Lung (tissue), 12 donors: ENCODE measurements around the gene CD109. TPM values are rescaled to one million over a fixed set of nuclear protein-coding genes. Genes with fewer than 3 reads are reported as not detected.

Source experiments
- ATAC-seq: fragments of 200-7000 bp; cut with Tn5 transposase; one replicate; pipeline ENCODE4 v1.9.1; 2020; ENCODE audit warnings: moderate number of reproducible peaks; ENCODE audit not compliant: insufficient read depth, low FRiP score
- DNase-seq, 3 donors: peaks; one replicate each; pipeline ENCODE4 v3.0.0-alpha.2; 2013 to 2017
- H3K27ac ChIP-seq, 2 donors: one replicate each; pipeline ENCODE4 v1.5.1; 2013; ENCODE audit warnings: mild to moderate bottlenecking in 2 of 2, moderate library complexity in 2 of 2, control low read depth in 1 of 2, inconsistent platforms in 1 of 2, low read depth in 1 of 2, low read length in 1 of 2
- H3K27me3 ChIP-seq, 3 donors: one replicate each; pipeline ENCODE4 v1.5.1; 2013; ENCODE audit warnings: low read length in 2 of 3; ENCODE audit not compliant: control insufficient read depth in 3 of 3, insufficient read depth in 3 of 3
- H3K36me3 ChIP-seq, 4 donors: one replicate each; pipeline ENCODE4 v1.5.1; 2013; ENCODE audit warnings: low read length in 4 of 4, mild to moderate bottlenecking in 1 of 4, moderate library complexity in 1 of 4; ENCODE audit not compliant: control insufficient read depth in 4 of 4, insufficient read depth in 4 of 4
- H3K4me1 ChIP-seq, 5 donors: one replicate each; pipeline ENCODE4 v1.5.1; 2013; ENCODE audit warnings: low read length in 5 of 5, mild to moderate bottlenecking in 2 of 5, moderate library complexity in 1 of 5; ENCODE audit not compliant: control insufficient read depth in 5 of 5, insufficient read depth in 5 of 5
- H3K4me3 ChIP-seq: one replicate; pipeline ENCODE4 v1.5.1; 2013; ENCODE audit warnings: mild to moderate bottlenecking, control low read depth, moderate library complexity
- H3K9ac ChIP-seq, 2 donors: one replicate each; pipeline ENCODE4 v1.5.1; 2013; ENCODE audit warnings: low read length in 2 of 2, control low read depth in 1 of 2; ENCODE audit not compliant: insufficient read depth in 1 of 2
- H3K9me3 ChIP-seq, 4 donors: one replicate each; pipeline ENCODE4 v1.5.1; 2013; ENCODE audit warnings: low read length in 3 of 4, mild to moderate bottlenecking in 1 of 4, moderate library complexity in 1 of 4; ENCODE audit not compliant: control insufficient read depth in 4 of 4, insufficient read depth in 3 of 4
- WGBS, 2 donors: extraction: QIAGEN DNeasy Blood & Tissue Kit; methylation state at CpG; one replicate each; pipeline ENCODE4 v1.1.7; 2013; 5-methylcytosine and 5-hydroxymethylcytosine counted together
- polyA plus RNA-seq, 2 donors: library from polyadenylated mRNA; stranded (reverse); fragments of 200-250 nt; gene quantifications; one replicate each; pipeline ENCODE4 v1.2.1, GENCODE V29; 2013
- total RNA-seq, 2 donors: library from RNA; depleted of rRNA in 1 of 2; stranded (reverse); fragments of >200 nt in 1 of 2; gene quantifications; one replicate each; pipeline ENCODE4 v1.2.1, GENCODE V29; 2014 to 2021
- TF ChIP-seq, protein P1 (sequence below): IDR thresholded peaks from 2 replicates; pipeline ENCODE4 v1.5.1; 2012; ENCODE audit warnings: mild to moderate bottlenecking; ENCODE audit errors: control extremely low read depth, extremely low read depth
- donor health status: control.
- donor health status: control.
- donor health status: Bipolar disorder and iron deficiency.
- donor health status: healthy.
- donor health status: DM: yes; HTN: yes; CAD: no.

The CD109 gene
- total and polyA plus RNA-seq, 4 donors, result 2.1 to 48.5 (median 11.7) TPM

DNA sequence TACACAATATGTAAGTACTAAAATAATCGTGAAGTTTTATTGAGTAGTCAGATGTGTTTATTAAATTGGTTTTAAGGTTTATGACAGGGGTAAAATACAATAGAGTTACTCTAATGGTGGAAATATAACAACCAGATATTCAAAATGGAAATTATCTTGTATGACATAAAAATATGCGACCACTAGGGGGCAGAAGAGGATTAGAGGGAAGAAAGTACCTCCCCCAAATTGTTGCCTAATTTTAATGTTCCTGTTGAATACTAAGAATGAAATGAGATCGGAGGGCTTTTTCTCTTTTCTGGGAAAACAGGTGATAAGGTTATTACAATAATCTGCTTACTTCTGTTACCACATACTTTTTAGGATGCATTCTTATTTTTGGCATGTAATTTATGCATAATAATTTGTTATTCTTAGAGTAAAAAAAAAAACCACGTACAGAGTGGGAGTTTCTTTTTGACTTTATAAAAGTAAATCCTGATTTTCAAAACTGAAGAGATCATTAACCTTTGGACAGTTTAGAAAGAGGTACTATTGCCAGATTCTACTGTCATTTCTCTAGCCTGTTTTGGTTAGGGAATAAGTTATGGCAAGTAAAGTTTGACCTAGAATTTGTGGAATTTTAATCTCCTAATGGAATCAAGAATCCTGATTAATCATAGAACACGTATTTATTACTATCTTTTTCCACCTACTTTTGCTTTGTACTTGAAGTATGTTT, 159.2 kb downstream of the CD109 start:
- H3K27me3 ChIP-seq, result no peaks in the 10 kb centered on the region
- TF ChIP-seq, protein P1, sequence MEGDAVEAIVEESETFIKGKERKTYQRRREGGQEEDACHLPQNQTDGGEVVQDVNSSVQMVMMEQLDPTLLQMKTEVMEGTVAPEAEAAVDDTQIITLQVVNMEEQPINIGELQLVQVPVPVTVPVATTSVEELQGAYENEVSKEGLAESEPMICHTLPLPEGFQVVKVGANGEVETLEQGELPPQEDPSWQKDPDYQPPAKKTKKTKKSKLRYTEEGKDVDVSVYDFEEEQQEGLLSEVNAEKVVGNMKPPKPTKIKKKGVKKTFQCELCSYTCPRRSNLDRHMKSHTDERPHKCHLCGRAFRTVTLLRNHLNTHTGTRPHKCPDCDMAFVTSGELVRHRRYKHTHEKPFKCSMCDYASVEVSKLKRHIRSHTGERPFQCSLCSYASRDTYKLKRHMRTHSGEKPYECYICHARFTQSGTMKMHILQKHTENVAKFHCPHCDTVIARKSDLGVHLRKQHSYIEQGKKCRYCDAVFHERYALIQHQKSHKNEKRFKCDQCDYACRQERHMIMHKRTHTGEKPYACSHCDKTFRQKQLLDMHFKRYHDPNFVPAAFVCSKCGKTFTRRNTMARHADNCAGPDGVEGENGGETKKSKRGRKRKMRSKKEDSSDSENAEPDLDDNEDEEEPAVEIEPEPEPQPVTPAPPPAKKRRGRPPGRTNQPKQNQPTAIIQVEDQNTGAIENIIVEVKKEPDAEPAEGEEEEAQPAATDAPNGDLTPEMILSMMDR, result peak; percentile 39
- DNase-seq, result peak in 2 of 3 donors; percentile 74 to 79
- H3K27ac ChIP-seq, result no peak overlapping the region
- no peaks in the 10 kb centered on the region for H3K36me3 ChIP-seq
- ATAC-seq, result no peak
- H3K9ac ChIP-seq, result no peak overlapping the region
- 24 to 33% methylated on average over 5 of the region's 5 CpGs for WGBS, 2 donors
- H3K4me1 ChIP-seq, result peaks cover 0 to 5% (median 0%) of the 10 kb centered on the region in 5 donors
- H3K9me3 ChIP-seq, result no peaks in the 10 kb centered on the region
- no peak overlapping the region for H3K4me3 ChIP-seq

DNA sequence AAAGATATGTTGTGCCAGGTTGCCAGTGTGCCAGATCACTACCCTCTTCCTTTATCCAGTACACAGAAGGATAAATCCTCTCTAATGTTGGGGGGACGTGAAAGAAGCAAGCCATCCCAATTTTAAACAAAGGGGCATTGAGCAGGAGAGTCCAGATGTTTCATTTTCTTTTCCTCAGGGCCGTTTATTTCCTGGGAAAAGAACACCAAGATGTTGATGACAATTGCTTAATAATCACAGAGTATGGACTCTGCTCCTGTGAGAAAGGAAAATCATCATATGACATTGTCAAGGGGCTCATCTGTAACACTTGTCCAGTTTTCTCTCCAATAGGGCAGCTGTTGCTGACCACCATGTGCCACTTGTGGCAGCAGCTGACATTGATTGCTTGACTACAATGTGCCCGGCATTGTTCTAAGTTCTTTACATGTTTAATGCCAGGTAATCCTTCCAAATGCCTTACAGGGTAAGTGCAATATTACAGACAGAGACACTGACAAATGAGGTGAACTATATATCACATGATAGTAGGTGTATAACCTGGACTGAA, 161.4 kb downstream of the CD109 start:
- ATAC-seq (no peak), DNase-seq (no peak)
- H3K9me3 ChIP-seq, result no peaks in the 10 kb centered on the region
- TF ChIP-seq, protein P1, result no peak
- H3K27me3 ChIP-seq, result no peaks in the 10 kb centered on the region
- H3K9ac ChIP-seq, result no peak overlapping the region
- H3K4me1 ChIP-seq, result peaks cover 0 to 5% (median 0%) of the 10 kb centered on the region in 5 donors
- H3K4me3 ChIP-seq, result no peak overlapping the region
- 78 to 80% methylated on average over 3 of the region's 3 CpGs for WGBS, 2 donors
- no peaks in the 10 kb centered on the region for H3K36me3 ChIP-seq
- no peak overlapping the region for H3K27ac ChIP-seq

DNA sequence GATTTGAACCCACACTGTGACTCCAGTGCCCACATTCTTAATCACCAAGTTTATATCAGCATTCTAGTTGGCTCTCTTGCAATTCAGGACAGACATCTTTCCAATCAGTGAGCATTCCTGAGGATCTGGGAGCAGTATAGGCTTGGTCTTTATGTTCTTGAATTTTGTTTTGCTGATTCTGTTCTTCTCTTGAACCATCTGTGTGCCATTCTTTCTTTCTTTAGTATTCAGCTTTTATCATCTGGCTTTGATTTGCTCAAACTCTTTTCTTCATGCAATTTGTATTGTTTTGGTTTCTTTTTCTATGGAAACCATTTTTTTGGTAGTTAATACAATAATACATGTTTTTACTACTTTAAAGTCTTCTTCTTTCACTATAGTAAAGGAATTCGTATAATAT, 162.4 kb downstream of the CD109 start:
- ATAC-seq, result no peak
- 83 to 93% methylated on average over 1 of the region's 1 CpG for WGBS, 2 donors

More for the DNA sequence above, 162.4 kb downstream of the CD109 start:
- Histone ChIP-seq H3K4me1 (peaks cover 0 to 5% (median 0%) of the 10 kb centered on the region in 5 donors), H3K36me3 (no peaks in the 10 kb centered on the region), H3K9ac (no peak overlapping the region), H3K27me3 (no peaks in the 10 kb centered on the region), H3K4me3 (no peak overlapping the region), H3K27ac (no peak overlapping the region), H3K9me3 (no peaks in the 10 kb centered on the region)
- no peak for DNase-seq
- TF ChIP-seq, protein P1, result no peak
